Fibroblast of the aortic adventitia (primary cell): ENCODE data around the gene IGF2R. TPM values are rescaled to one million over a fixed set of nuclear protein-coding genes. Genes with fewer than 3 reads are reported as not detected.

ENCODE experiments used
- DNase-seq: peaks from one replicate; pipeline ENCODE4 v3.0.0-alpha.2; 2010; ENCODE audit warnings: low read depth
- H3K4me3 ChIP-seq: 2 replicates; pipeline ENCODE4 v1.5.1; 2011; ENCODE audit warnings: low read depth, mild to moderate bottlenecking, control low read depth, low read length, moderate library complexity
- total RNA-seq: library from RNA; depleted of rRNA; stranded (reverse); fragments of >200 nt; gene quantifications from 2 replicates; pipeline ENCODE4 v1.2.3, GENCODE V29; 2012; ENCODE audit warnings: low replicate concordance
- TF ChIP-seq, protein P1 (sequence below): IDR thresholded peaks from 2 replicates; pipeline ENCODE4 v1.5.1; 2011; ENCODE audit warnings: mild to moderate bottlenecking, low read length, control low read depth, inconsistent platforms; ENCODE audit not compliant: insufficient read depth

IGF2R gene
- total RNA-seq, 1 donor, result 112 TPM

DNA sequence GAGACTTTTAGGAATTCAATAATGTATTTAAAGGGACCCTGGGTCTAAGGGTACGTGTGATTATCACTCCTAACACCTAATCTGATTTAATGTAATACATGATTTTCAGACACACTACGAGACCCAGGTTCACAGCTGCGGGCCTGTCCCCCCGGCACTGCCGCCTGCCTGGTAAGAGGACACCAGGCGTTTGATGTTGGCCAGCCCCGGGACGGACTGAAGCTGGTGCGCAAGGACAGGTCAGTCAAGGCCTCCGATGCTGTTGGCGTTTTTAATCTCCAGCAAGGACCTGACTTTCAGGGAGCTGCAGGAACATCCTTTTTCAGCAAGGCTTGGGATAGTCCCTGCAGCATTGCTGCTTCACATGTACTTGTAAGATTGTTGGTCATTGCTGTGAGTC is 58.2 kb downstream of the IGF2R start:
- no peak overlapping the region for H3K4me3 ChIP-seq
- TF ChIP-seq, protein P1, sequence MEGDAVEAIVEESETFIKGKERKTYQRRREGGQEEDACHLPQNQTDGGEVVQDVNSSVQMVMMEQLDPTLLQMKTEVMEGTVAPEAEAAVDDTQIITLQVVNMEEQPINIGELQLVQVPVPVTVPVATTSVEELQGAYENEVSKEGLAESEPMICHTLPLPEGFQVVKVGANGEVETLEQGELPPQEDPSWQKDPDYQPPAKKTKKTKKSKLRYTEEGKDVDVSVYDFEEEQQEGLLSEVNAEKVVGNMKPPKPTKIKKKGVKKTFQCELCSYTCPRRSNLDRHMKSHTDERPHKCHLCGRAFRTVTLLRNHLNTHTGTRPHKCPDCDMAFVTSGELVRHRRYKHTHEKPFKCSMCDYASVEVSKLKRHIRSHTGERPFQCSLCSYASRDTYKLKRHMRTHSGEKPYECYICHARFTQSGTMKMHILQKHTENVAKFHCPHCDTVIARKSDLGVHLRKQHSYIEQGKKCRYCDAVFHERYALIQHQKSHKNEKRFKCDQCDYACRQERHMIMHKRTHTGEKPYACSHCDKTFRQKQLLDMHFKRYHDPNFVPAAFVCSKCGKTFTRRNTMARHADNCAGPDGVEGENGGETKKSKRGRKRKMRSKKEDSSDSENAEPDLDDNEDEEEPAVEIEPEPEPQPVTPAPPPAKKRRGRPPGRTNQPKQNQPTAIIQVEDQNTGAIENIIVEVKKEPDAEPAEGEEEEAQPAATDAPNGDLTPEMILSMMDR, result no peak
- no peak for DNase-seq

- no peak overlapping the region for H3K4me3 ChIP-seq
- DNase-seq, result no peak
- TF ChIP-seq, protein P1, result no peak
Measured at GRCh38 chr6:160027931-160028330, 59.0 kb downstream of the IGF2R start.

DNA sequence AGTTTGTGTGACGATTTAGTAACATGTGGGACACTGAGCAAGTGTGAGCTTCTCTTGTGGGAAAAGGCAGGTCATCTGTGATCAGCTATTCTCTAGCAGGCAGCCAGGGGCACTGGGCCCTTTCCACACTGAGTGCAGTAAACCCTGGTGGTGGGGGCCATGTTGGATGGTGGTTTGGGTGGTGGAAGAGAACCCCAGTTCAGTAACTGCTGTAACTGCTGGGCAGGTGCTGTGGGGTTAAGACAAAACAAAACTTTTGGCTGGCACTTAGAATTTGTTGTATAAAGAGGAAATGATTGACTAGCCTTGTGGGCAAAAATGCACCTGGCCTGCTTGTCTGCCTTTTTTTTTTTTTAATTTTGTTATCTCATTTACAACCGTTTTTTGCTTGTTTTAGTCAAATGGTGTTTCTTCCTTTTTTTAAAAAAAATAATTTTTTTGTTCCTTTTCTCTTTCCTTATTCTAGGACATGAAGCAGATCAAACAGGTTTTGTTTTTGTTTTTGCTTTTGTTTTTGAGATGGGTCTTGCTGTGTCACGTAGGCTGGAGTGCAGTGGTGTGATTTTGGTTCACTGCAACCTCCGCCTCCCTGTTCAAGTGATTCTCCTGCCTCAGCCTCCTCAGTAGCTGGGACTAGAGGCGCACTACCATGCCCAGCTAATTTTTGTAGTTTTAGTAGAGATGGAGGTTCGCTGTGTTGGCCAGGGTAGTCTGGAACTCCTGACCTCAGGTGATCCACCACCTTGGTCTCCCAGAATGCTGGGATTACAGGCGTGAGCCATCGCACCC is 59.8 kb downstream of the IGF2R start:
- H3K4me3 ChIP-seq, result no peak overlapping the region
- TF ChIP-seq, protein P1, result peak; percentile 2
- DNase-seq, result no peak

- DNase-seq, result no peak
- no peak overlapping the region for H3K4me3 ChIP-seq
- TF ChIP-seq, protein P1, result no peak
Measured at GRCh38 chr6:160029525-160029924, 60.6 kb downstream of the IGF2R start.

DNA sequence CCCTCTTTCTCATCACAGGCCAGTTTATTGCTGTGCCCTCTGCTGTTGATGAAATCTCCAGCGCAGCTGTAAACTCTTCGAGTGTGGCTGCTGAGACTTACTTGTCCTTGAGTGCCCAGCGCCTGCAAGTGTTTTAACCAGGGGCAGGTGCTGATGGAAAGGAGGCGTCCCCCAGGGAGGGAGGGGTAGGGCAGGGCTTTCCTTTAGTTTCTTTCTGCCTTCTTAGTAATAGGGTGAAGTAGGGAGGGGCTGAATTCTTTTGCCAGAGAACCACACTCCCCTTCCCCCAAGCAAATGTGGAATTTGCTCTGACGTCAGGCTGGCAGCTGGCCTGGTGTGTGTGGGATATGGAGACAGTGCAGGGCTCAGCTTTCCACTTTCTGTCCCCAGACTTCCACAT is 61.2 kb downstream of the IGF2R start:
- DNase-seq, result peak; percentile 96
- TF ChIP-seq, protein P1, result no peak
- H3K4me3 ChIP-seq, result no peak overlapping the region

- TF ChIP-seq, protein P1, result no peak
- no peak overlapping the region for H3K4me3 ChIP-seq
- peak; percentile 7 for DNase-seq
Measured at GRCh38 chr6:160031442-160031841, 62.6 kb downstream of the IGF2R start.

DNA sequence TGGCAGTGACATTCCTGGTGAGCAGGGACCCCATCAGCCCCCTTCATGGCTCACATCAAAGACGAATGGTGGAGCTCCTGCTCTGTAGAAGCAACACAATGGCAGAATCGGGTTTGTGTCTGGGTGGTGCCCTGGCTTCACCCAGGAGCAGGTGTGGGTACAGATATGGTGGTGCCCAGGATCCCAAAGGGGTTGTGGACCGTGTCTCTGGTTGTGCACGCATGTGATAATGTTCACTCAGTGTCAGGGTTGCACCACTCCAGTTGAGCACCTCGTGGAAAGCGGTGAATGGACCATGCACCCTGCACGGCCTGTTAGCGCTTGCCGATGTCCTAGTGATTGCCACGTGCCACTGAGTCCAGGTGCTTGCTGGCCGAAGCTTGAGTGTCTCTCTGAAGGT is 63.0 kb downstream of the IGF2R start:
- no peak overlapping the region for H3K4me3 ChIP-seq
- no peak for DNase-seq
- TF ChIP-seq, protein P1, result no peak
